Thymus (tissue), 11 donors: ENCODE data around the gene POLDIP3. TPM values are rescaled to one million over a fixed set of nuclear protein-coding genes. Genes with fewer than 3 reads are reported as not detected.
A peak's percentile ranks its signal among the peaks of the same experiment; 100 is the strongest.
"Not testable (repeated sequence)": the region's sequence is repeated elsewhere in the genome, so short reads cannot be mapped to it uniquely, and the experiment has no call there.

Source experiments
- DNase-seq, 9 donors: peaks; one replicate each; pipeline ENCODE4 v3.0.0-alpha.2; 2013; ENCODE audit warnings: low spot score in 9 of 9, low read depth in 6 of 9, missing footprints in 1 of 9
- H3K27ac ChIP-seq, 2 donors: one replicate each; pipeline ENCODE4 v1.5.1; 2013; ENCODE audit warnings: control low read depth in 1 of 2, low read depth in 1 of 2, low read length in 1 of 2, mild to moderate bottlenecking in 1 of 2, moderate library complexity in 1 of 2
- H3K27me3 ChIP-seq, 2 donors: one replicate each; pipeline ENCODE4 v1.5.1; 2013; ENCODE audit warnings: low read length in 1 of 2; ENCODE audit not compliant: control insufficient read depth in 2 of 2, insufficient read depth in 1 of 2
- H3K36me3 ChIP-seq, 2 donors: one replicate each; pipeline ENCODE4 v1.5.1; 2013; ENCODE audit warnings: low read length in 1 of 2, mild to moderate bottlenecking in 1 of 2, moderate library complexity in 1 of 2; ENCODE audit not compliant: control insufficient read depth in 2 of 2, insufficient read depth in 2 of 2
- H3K4me1 ChIP-seq, 2 donors: one replicate each; pipeline ENCODE4 v1.5.1; 2013; ENCODE audit warnings: low read length in 2 of 2; ENCODE audit not compliant: control insufficient read depth in 2 of 2, insufficient read depth in 2 of 2
- H3K4me3 ChIP-seq, 2 donors: one replicate each; pipeline ENCODE4 v1.5.1; 2013; ENCODE audit warnings: low read length in 2 of 2, control low read depth in 1 of 2, mild to moderate bottlenecking in 1 of 2
- H3K9me3 ChIP-seq, 2 donors: one replicate each; pipeline ENCODE4 v1.5.1; 2013; ENCODE audit warnings: low read length in 1 of 2, mild to moderate bottlenecking in 1 of 2; ENCODE audit not compliant: control insufficient read depth in 2 of 2, insufficient read depth in 1 of 2
- WGBS: extraction: QIAGEN DNeasy Blood & Tissue Kit; methylation state at CpG from one replicate; pipeline ENCODE4 v1.1.7; 2013; 5-methylcytosine and 5-hydroxymethylcytosine counted together
- polyA plus RNA-seq: library from polyadenylated mRNA; stranded (reverse); fragments of 200-250 nt; gene quantifications from one replicate; pipeline ENCODE4 v1.2.3, GENCODE V29; 2013
- total RNA-seq: library from RNA; stranded (reverse); fragments of 120-200 nt; gene quantifications from one replicate; pipeline ENCODE4 v1.2.4, GENCODE V29; 2013
- donor health status: healthy.

POLDIP3 gene
- total and polyA plus RNA-seq, 2 donors: 29.8 to 40.4 TPM

DNA sequence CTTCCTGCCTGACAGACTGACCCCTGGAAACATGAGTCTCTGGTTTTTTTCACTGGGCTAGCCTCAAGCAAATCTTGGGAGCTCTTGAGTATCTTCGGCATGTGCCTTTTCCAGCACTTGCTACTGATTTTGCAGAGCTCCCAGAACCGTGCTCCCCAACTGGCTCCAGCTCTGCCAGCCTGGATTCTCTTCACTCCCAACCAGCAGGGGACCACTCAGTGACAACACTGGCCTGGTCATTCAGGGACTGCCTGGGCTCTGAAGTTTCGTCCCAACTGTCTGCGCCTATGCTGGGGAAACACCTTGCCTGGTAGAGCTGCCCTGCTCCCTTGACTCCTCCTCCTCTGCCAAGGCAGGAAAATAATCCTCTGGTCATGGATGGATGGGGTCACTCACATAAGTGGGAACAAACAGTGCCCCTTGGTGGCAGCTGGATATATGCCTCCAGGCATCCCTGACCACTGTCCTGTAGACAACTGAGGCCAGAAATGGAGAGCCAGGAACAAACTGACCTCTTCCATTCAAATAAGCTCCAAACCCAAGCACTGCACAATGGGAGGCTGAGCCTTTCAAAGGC, 30.2 kb downstream of the POLDIP3 start:
- Histone ChIP-seq H3K36me3 (peaks cover 56 to 65% of the 10 kb centered on the region in 2 donors), H3K27ac (no peak overlapping the region), H3K4me1 (peaks cover 5 to 12% of the 10 kb centered on the region in 2 donors), H3K4me3 (no peak overlapping the region), H3K9me3 (no peaks in the 10 kb centered on the region), H3K27me3 (no peaks in the 10 kb centered on the region)
- DNase-seq: no peak
- 96% methylated on average over 4 of the region's 4 CpGs for WGBS

DNA sequence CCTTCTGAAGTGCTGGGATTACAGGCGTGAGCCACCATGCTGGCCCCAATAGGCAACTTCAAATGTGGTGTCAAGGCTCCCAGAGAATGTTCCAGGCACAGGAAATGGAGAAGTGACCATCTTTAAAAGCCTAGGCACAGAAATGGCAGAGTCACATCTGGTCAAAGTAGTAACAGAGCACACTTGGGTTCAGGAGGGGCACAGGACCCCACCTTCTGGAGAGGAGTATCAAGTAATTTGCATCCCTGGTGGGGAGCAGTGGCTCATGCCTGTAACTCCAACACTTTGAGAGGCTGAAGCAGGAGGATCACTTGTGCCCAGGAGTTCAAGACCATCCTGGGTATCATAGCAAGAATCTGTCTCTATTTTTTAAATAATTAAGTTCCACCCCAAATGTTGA, 31.7 kb downstream of the POLDIP3 start:
- WGBS: 100% methylated on average over 1 of the region's 1 CpG
- peaks cover 5 to 12% of the 10 kb centered on the region in 2 donors for H3K4me1 ChIP-seq
- no peak overlapping the region for H3K27ac ChIP-seq
- DNase-seq: no peak
- no peaks in the 10 kb centered on the region for H3K9me3 ChIP-seq
- no peak overlapping the region for H3K4me3 ChIP-seq
- peaks cover 56 to 63% of the 10 kb centered on the region in 2 donors for H3K36me3 ChIP-seq
- no peaks in the 10 kb centered on the region for H3K27me3 ChIP-seq

DNA sequence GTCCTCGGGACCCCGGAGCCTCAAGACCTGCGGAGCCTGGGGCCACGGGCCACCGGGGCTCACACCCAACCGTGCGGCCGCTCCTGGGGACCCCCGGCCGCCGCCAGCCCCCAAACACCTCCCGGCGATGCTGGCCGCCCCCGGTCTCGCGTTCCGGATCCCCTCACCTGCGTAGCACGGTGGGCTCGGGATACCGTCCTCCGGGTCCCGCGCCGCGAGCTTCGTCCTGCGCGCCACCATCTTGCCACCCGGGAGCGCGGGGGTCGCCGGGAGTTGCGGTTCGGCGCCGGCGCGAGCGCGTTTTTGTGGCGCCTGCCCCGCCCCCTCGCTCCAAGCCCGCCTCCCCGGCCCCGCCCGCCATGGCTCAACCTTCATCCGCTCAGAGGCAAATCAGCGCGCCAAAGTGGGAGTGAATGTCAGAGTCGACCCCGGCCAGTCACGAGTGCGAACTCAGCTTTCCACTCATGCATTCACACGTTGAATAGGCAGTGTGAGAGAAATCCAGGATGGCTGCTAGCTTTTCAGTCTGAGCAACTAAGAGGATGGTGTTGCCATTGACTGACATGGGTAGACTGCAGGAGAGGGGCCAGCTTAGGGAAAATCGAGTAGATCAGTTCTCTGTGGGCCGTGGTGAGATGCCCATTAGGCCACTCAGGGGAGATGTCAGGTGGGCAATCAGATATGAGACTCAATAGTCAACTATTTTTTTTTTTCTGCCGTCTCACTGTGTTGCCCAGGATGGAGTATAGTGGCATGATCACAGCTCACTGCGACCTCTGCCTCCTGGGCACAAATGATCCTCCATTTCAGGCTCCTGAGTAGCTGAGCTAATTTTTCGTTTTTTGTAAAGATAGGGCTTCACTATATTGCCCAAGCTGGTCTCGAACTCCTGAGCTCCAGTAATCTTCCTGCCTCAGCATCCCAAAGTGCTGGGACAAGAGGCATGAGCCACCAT, 32.6 kb downstream of the POLDIP3 start:
- 6% methylated on average over 64 of the region's 64 CpGs for WGBS
- Histone ChIP-seq H3K9me3 (no peaks in the 10 kb centered on the region), H3K27me3 (no peaks in the 10 kb centered on the region), H3K36me3 (peaks cover 53 to 61% of the 10 kb centered on the region in 2 donors), H3K27ac (no peak overlapping the region), H3K4me3 (peak overlapping the region; percentile 49 to 54), H3K4me1 (peaks cover 5 to 11% of the 10 kb centered on the region in 2 donors)
- DNase-seq: peak; percentile 24 to 89 (median 70)

DNA sequence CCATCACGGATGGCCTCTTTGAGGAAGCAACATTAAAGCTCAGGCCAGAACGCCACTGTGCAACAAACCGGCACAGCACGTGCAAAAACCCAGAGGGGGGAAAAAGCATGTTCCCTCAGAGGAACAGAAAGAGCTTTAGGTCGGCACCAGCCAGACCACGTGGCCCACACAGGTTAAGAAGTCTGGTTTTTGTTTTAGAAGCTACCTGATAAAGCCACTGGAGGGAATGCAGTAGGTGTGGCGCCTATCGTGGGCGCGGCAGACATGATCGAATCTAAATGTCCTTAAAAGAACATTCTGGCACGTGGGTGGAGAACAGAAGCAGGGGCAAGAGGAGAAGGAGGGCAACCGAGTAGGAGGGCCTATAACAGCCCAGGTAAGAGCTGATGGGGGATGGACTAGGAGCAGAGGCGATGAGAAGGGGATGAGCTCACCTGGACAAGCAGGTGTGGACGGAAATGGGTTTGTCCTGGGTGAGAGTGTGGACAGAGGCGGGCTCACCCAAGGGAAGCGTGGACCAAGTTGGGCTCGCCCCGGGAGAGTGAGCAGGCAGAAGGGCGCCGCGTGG, 33.4 kb downstream of the POLDIP3 start:
- DNase-seq, H3K27ac ChIP-seq, H3K4me1 ChIP-seq, H3K27me3 ChIP-seq, H3K9me3 ChIP-seq: not testable (repeated sequence)
- H3K4me3 ChIP-seq: peak overlapping the region; percentile 49 to 54
- WGBS: under 1% methylated on average over 13 of the region's 22 CpGs
- peaks cover 45 to 55% of the 10 kb centered on the region in 2 donors for H3K36me3 ChIP-seq

DNA sequence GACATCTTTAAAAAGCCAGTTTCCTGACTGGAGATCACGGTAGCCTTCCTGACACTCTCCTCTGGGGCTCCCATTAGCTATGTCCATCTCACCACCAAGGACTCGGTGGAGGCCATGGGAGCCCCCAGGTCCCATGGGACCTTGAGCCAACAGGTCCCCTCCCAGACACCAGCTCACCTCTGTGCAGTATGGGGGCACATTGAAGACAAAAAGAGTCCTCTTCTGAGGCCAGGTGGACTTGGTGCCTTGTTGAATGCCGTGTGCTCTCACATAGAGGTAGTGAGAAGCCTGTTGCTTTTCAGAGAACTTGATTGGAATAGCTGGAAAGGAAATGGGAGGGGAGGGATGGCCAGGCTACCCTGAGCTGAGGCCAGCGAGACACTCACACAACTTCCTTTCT, 34.6 kb downstream of the POLDIP3 start:
- H3K4me1 ChIP-seq, H3K27me3 ChIP-seq, DNase-seq, H3K27ac ChIP-seq, H3K9me3 ChIP-seq, H3K4me3 ChIP-seq: not testable (repeated sequence)
- H3K36me3 ChIP-seq: peaks cover 33 to 42% of the 10 kb centered on the region in 2 donors
- WGBS: 99% methylated on average over 3 of the region's 4 CpGs

DNA sequence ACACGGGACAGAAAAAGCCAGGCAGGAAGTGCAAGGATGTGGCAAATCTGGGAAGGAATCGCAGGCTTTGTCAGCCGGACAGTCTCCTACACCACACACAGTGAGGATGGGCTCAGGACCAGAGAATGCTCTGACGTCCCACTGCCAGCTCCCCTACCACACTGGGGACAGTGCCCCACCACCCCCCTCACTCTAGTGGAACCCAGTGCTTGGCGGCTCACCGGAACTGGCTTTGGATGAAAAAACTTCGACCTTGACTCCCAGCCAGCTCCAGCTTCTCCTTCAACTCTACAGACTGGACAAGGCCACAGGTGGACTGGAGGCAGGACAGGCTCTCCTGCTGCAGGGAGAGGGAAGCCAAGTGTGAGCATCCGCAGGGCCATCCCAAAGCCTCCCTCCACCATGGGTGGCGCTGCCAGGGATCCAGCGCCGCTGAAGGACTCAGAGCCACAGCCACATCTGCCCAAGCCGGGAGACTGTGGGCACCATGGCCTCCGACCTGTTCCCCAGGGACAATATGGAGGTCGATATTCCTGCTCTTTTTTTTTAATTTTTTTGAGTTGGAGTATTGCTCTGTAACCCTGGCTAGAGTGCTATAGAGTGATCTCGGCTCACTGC, 37.0 kb downstream of the POLDIP3 start:
- peaks cover 22 to 28% of the 10 kb centered on the region in 2 donors for H3K36me3 ChIP-seq
- peaks cover 5 to 10% of the 10 kb centered on the region in 2 donors for H3K4me1 ChIP-seq

DNA sequence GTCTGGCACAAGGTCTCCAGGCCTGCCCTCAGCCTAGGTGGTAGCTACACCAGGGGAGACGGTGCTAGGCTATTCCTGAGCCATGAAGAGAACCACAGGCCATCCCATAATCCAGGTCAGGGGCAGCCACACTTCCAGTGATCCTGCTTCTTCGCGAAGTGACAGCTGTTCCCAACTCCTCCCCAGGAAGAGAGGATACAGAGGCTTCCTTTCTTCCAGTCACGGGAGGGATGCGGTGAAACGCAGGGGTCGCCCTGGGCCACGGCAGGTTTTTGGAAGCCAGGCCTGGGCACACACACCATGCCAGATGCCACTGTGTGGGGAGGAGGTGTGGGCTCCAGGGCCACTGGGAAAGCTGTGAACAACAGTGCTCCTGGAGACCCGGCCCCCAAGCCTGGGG, 37.5 kb downstream of the POLDIP3 start:
- DNase-seq, H3K4me3 ChIP-seq, H3K27ac ChIP-seq, H3K27me3 ChIP-seq, H3K9me3 ChIP-seq, H3K4me1 ChIP-seq: not testable (repeated sequence)
- 99% methylated on average over 8 of the region's 9 CpGs for WGBS
- peaks cover 25 to 28% of the 10 kb centered on the region in 2 donors for H3K36me3 ChIP-seq

More for the DNA sequence above, 37.0 kb downstream of the POLDIP3 start:
- Histone ChIP-seq H3K27ac (no peak overlapping the region), H3K9me3 (no peaks in the 10 kb centered on the region), H3K4me3 (no peak overlapping the region), H3K27me3 (no peaks in the 10 kb centered on the region)
- DNase-seq: no peak
- WGBS: 96% methylated on average over 15 of the region's 15 CpGs

DNA sequence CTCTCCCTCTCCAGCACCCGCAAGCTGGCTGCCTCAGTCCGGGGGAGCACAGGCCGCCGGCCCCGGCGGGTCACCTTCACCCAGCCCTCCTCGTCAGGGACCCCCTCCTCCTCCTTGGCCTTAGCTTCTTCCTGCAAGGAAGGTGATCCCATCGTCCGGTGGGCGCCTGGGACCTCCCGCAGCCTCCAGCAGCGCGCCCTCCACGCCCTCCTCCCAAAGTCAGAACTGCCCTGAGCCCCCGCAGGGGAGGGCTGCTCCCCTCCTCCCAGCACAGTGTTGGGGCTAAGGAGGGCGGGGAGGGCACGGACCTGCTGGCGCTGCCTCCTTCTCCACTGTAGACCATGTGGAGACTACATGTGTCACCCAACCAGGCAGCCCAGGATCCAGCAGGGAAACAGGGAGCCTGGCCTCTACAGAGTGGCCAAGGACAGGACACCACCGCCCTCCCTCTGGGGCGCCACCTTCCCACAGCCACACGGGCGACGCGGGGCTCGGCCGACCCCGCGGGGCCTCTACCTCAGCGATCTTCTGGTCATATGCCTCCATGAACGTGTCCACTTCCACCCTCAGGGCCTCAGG, 38.6 kb downstream of the POLDIP3 start:
- not testable (repeated sequence) for H3K4me3 ChIP-seq, H3K27me3 ChIP-seq, H3K4me1 ChIP-seq, H3K27ac ChIP-seq, H3K9me3 ChIP-seq, DNase-seq
- peaks cover 23 to 36% of the 10 kb centered on the region in 2 donors for H3K36me3 ChIP-seq
- 92% methylated on average over 28 of the region's 30 CpGs for WGBS
